ENCODE data around the gene USP27X.
A peak's percentile ranks its signal among the peaks of the same experiment; 100 is the strongest.

The USP27X gene

GRCh38 chrX:49878834-49879655, at the start of gene USP27X:
TSS of gene USP27X (plus strand) at chrX:49879484. CDS start at chrX:49880308, 824 bp downstream.
- peak; percentile 25 to 78 for DNase-seq

- no peak for DNase-seq
Observed at GRCh38 chrX:49838374-49838773, 40.9 kb upstream of the USP27X start.

GRCh38 chrX:49840679-49841078, 38.6 kb upstream of the USP27X start:
- no peak for DNase-seq

- no peak for DNase-seq
Observed at GRCh38 chrX:49842621-49843020, 36.7 kb upstream of the USP27X start.

GRCh38 chrX:49844611-49845010, 34.7 kb upstream of the USP27X start:
- DNase-seq, result no peak

GRCh38 chrX:49845701-49846403, 33.4 kb upstream of the USP27X start:
- DNase-seq, result no peak

- no peak for DNase-seq
Observed at GRCh38 chrX:49846522-49846921, 32.8 kb upstream of the USP27X start.

GRCh38 chrX:49848275-49848674, 31.0 kb upstream of the USP27X start:
- no peak for DNase-seq

- DNase-seq, result no peak
Observed at GRCh38 chrX:49850028-49850427, 29.3 kb upstream of the USP27X start.

- DNase-seq, result no peak
Observed at GRCh38 chrX:49853661-49854060, 25.6 kb upstream of the USP27X start.

- no peak for DNase-seq
Observed at GRCh38 chrX:49856819-49857218, 22.5 kb upstream of the USP27X start.

- DNase-seq, result no peak
Observed at GRCh38 chrX:49858341-49858740, 20.9 kb upstream of the USP27X start.

- DNase-seq, result no peak
Observed at GRCh38 chrX:49859491-49859890, 19.8 kb upstream of the USP27X start.

- DNase-seq, result no peak
Observed at GRCh38 chrX:49860867-49861535, 18.3 kb upstream of the USP27X start.

- DNase-seq, result no peak
Observed at GRCh38 chrX:49862093-49862492, 17.2 kb upstream of the USP27X start.

GRCh38 chrX:49868739-49869138, 10.5 kb upstream of the USP27X start:
- no peak for DNase-seq

GRCh38 chrX:49876750-49877149, 2.5 kb upstream of the USP27X start:
- DNase-seq, result no peak

- no peak for DNase-seq
Observed at GRCh38 chrX:49877397-49878101, 1.7 kb upstream of the USP27X start.

GRCh38 chrX:49878128-49878833, 1.0 kb upstream of the USP27X start:
- DNase-seq, result no peak

GRCh38 chrX:49879656-49880277, 483 bp downstream of the USP27X start:
- DNase-seq, result no peak

GRCh38 chrX:49880668-49881067, 1.4 kb downstream of the USP27X start:
- DNase-seq, result no peak

- peak; percentile 4 to 45 for DNase-seq
Observed at GRCh38 chrX:49884290-49884862, 5.1 kb downstream of the USP27X start.
